HG02973 (cell line): ENCODE data around the gene MITD1.
"Not testable (repeated sequence)": the region's sequence is repeated elsewhere in the genome, so short reads cannot be mapped to it uniquely, and the experiment has no call there.

Experiments used
- ATAC-seq: cut with Tn5 transposase; IDR thresholded peaks from one replicate; pipeline ENCODE4 v1.9.1; 2021; ENCODE audit warnings: moderate library complexity; ENCODE audit not compliant: unreplicated experiment

The MITD1 gene

DNA sequence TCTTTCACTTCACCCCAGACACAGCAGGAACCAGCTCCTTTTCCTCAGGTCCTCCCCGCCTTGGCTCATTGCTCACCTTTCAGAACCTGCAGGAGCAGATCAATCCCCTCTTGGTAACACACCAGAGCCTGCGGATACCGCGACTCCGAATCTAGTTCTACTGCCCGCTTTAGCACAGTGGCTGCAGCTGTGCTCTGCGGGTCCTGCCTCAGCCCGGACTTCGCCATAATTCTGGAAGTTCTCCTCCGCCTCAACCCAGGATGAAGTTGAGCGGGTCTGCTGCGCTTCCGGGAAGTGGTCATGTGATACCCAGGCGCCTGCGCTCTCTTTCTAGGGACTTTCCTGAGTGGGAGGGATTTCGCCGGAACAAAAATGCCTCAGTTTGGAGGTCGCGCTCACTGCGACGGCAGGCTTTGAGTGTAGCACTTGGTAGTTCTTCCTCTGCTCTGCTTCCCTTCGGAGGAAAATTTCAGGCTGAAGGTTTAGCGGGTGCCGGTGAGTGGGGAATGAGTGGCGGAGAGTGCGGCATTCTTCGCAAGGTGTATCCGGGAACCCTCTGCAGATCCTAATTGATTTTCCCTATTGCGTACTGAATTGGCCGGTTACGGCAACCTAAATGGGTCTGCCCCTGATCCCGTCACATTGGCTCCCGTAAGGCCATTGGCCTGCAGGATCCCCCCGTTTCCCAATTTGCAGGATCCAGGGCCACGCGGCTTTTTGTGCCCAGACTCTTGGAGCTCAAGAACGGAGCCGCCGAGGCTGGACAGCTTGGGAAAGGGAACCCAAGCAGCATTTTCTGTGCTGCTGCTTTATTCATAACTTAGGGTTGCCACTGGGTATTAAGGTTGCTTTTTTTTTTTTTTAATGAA lies at the start of gene MITD1, which contains the start of gene MRPL30:
Gene MITD1, minus strand, starts transcription at position 304 of the 869 bp plus-strand sequence. Its CDS starts 77 bp downstream, at position 227.
Gene MRPL30, plus strand, starts transcription at position 430 of the 869 bp plus-strand sequence. CDS start 5,020 bp downstream, outside the sequence.
- peak; percentile 89 for ATAC-seq

DNA sequence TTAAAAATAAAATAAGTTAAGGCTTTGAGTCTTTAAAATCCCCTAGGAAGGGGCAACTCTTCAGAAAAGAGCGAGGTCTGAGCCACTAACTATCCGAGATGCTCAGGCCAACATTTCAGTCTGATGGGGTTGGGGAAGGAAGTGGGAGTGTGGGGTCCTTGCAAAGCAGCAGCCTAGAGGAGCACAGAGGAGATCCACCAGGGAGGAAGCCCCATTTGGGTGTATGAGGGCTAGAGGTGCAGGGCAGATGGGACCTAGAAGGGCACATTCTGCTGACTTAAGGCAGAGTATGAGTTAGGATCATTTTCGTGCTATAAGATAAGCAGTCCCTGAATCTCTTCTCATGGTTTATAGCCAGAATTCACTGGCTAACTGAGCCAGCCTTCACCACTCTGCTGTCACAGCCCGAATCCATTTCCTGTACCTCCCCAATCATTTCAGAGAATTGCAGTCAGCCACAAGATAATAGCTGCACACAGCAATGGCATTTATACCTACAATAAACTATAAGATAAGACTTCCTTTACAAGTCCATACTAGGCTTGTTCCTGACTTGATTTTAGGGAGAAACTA lies 37.2 kb upstream of the MITD1 start:
- ATAC-seq: no peak

DNA sequence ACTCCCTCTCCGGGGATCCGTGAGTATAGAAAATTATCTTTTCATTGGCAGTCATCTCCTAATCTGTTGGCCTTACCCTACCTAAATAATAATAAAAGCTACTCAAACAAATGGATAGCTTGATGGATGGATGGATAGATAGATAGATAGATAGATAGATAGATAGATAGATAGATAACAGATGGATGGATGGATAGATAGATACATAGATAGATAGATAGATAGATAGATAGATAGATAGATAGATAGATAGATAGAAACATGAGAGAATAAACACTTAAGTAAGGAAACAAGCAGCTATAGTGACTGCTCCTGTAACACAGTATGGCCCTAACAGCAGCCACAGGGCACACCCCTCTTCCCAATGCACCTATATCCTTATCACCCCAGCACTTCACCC lies 35.2 kb upstream of the MITD1 start:
- ATAC-seq: no peak

DNA sequence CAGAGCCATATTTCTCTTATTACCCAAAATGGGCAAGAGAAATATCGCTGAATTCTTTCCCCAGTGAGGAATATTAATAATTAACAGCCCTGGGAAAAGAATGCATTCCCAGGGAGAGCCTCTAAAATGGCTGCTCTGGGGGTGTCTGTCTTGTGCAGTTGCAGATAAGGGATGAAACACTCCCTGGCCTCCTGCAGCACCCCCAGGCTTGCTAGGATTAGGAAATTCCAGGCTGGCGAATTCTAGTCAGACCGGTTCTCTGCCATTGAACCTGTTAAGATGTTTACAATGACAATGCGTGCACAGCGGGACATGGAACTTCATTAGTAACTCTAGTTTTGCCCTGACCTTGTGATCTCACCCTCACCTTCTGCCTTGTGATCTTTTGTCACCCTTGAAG lies 24.6 kb upstream of the MITD1 start:
- no peak for ATAC-seq

DNA sequence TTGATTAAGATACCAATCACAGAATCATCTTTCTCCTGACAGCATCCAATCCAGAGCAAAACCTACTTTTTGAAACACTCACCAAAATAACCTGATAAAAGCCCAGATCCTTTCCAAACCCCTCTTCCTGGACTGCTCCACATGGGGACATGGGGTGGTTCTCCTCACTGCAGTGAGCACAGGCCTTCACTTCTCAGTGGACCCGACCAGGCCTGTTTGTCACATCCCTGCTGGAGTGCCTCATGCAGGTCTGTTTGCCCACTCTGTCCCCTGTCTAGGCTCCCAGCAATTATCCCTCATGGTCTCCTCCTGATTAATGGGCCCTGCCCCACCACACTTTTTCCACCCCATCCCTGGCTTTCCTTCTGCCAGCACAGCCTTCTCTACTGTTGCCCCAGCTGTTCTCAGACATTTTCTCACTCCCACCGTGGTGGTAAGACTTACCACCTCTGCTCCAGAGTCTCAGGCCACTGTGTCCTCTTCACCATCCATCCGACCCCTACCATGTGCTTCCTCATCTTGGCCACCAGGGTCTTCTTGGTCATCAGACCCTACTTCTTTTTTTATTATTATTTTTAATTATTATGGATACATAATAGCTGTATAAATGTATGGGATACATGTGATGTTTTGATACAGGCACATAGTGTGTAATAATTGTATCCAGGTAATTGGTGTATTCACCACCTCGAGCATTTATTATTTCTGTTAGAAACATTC lies 21.3 kb upstream of the MITD1 start:
- no peak for ATAC-seq

DNA sequence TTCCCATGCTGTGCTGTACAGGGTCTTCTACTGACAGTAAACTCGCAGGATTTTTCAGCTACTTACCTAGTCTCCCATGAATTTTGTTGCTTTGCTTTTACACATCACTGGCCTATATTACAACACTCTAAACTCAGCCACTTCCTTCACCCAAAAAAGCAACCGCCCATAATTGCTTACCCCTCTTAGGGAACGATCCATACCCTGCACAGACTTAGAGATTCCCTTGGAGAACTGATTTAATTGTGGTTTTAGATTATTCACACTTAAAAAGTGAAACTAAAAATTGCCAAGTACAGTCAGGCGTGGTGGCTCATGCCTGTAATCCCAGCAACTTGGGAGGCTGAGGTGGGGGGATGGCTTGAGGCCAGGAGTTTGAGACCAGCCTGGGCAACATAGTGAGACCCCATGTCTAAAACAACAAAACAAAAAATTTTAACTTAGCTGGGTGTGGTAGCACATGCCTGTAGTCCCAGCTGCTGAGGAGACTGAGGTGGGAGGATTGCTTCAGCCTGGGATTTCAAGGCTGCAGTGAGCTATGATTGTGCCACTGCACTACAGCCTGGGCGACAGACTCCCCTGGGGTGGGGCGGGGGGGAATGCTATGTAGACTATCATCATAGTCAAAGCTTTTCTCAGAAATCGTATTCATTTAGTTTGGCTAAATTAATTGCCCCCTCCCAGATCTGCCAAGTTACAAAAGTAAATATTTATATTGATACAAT lies 19.4 kb upstream of the MITD1 start:
- no peak for ATAC-seq

DNA sequence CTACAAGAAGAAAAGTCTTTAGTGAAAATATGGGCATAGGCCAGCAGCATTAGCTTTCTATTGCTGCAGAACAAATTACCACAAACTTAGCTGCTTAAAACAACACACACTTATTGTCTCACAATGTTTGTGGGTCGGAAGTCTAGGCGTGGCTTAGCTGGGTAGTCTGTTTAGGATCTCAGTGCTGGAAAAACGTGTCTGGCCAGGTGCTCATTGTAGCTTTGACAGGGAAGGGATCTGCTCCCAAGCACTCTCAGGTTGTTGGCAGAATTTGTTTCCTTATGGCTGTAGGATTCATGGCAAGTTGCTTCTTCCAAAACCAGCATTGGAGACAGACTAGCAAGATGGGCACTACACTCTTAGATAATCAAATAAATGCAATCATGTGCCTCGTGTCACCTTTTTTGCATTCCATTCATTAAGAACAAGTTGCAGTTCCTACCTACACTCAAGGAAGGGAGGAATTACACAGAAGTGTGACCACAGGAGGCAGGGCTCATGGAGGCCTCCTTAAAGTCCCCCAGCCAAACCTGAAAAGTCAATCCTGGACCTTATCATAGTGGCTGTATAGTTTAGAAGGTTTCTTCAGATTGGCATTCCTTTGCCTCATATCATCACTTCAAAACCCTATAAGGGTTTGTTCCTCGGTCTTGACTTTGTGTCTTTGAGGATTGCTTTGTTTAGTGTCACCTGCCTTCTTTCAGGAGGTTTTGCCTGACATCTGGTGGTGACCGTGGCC lies 17.4 kb upstream of the MITD1 start:
- ATAC-seq: no peak

DNA sequence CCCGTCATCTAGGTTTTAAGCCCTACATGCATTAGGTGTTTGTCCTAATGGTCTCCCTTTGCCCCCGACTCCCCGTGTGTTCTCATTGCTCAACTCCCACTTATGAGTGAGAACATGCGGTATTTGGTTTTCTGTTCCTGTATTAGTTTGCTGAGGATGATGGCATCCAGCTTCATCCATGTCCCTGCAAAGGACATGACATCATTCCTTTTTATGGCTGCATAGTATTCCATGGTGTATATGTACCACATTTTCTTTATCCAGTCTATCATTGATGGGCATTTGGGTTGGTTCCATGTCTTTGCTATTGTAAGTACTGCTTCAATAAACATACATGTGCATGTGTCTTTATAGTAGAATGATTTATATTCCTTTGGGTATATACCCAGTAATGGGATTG lies 11.5 kb upstream of the MITD1 start:
- not testable (repeated sequence) for ATAC-seq

DNA sequence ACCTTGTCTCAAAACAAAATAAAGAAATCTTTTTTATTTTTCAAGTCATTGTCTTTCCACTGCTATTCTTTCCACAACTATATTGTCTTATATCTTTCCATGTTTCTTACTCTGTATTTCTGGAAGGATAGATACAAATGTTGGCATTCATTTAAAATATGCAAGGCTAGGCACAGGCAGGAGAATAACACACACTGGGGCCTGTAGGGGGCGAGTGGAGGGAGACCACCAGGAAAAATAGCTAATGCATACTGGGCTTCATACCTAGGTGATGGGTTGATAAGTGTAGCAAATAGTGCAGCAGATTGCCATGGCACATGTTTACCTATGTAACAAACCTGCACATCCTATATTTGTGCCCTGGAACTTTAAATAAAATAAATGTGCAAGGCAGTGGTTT lies 9.7 kb upstream of the MITD1 start:
- no peak for ATAC-seq

DNA sequence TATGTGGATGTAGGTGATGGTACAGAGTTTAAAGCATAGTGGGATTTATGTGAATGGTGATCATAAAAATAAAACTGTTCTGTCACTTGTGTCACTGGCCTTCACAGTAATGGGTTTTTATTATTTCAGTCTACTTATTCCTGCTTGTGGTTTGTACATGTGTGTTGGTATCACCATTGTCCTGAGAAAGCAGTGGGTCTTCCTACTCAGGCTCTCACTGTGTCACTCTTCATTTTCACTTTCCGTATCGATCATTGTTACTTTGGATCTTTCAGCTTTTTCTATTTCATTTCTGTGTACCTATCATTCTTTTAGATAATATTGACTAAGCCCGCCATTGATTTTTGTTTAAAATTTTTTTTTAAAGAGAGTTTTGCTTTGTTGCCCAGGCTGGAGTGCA lies 7.5 kb upstream of the MITD1 start:
- no peak for ATAC-seq

DNA sequence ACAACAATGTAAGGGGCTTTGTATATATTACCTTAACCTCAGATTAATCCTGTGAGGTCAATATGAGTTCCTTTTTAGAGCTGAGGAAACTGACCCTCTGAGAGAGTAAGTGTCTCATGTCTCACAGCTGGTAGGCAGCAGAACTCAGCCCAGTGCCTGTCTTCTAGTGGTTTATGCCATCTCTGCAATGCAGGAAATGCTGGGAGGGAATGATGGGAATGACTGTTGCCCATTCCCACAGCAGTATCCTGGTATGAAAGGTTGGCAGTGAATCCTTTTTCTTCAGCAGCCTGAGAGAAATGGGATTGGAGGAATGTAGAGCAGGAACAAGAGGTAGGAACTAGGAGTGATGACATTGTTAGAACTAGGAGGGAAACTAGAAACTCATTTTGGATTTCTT lies 6.2 kb upstream of the MITD1 start:
- no peak for ATAC-seq

DNA sequence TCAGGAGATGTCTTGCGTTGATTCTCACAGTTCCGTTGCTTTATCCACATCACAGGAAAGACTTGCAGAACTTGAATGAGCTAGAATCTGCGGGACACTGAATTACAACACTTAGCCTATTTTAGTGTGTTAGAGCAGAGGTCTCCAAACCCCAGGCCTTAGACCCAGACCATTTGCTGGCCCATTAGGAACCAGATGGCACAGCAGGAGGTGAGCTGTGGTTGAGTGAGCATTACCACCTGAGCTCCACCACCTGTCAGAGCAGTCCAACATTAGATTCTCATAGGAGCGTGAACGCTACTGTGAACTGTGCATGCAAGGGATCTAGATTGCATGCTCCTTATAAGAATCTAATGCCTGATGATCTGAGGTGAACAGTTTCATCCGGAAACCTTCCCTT lies 4.0 kb upstream of the MITD1 start:
- no peak for ATAC-seq

DNA sequence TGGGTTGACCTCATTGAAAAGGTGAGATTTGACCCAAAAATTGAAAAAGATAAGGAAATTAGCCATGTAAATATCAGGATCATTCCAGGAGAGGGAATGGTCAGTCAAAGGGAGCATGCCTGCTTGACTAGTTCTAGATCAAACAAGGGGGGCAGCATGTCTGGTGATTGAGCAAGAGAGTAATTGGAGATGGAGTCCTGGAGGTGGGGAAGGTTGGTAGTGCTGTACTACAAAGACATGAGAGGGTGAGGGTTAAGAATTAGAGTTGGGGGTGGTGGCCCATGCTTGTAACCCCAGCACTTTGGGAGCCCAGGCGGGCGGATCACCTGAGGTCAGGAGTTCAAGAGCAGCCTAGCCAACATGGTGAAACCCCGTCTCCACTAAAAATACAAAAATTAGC lies 2.2 kb upstream of the MITD1 start:
- no peak for ATAC-seq

DNA sequence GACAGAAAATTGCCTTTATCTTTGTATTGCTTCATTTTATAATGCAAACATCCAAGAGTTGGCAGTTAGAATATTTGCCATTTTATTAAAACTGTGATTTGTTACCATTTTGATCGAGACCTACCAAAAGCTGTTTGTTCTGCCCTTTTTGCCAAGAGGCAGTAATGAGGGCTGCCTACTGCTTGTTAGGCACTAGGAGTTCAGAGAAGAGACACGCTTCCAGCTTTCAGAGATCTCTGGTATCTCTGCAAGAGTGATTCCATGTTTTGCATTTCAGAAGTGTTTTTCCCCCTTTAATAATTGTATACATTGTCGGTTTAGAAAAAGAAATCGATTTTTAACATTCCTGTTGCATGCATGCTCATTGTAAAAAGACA lies 754 bp upstream of the MITD1 start:
- ATAC-seq: no peak

DNA sequence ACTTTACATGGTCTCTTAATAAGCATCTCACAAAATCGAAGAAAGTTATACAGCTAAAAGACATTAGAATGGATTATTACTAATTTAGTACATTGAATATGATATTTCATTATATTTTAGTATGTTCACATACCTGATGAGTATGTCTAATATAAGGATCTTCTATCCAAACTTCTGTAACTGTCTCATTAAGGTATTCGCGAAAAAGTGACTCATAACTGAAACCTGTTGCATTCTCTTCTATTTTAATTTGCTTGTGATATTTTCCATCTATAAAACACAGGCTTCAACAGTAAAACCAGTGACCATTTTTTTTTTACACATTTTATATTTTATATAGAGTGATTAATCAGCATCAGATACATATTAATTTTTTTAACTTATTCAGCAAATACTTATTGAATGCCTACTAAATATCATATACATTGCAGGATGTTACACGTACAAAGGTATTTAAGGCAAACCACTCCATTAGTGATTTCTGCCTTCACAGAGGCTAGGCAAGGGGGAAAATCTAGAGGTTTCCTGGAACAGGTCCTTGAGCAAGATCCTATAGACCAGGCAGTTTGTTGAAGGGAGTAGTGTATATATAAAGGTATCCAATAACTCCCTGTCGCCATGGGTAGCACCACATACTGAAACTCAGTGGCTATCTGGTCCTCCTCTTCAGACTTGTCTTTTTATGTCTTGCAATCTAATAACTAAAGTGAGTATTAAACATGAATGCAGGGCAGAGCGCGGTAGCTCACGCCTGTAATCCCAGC lies 9.3 kb downstream of the MITD1 start:
- no peak for ATAC-seq

DNA sequence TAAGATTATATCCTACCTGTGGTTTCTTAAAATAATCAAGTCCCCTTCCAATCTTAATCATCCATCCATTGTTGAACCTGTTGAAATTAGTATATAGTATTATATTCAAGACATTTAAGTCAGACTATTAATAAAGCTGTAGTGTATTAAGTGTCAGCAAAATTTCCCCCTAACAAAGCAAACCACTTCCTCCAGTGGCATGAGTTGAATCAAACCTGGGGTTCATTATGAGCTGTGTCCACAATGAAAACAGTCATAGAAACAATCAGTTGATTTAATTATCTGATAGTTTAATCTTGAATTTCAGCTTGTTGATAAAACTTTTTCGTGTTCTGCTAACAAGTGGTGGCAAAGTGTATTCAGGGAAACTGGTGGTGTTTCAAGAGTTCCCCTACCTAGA lies 11.3 kb downstream of the MITD1 start:
- ATAC-seq: no peak

DNA sequence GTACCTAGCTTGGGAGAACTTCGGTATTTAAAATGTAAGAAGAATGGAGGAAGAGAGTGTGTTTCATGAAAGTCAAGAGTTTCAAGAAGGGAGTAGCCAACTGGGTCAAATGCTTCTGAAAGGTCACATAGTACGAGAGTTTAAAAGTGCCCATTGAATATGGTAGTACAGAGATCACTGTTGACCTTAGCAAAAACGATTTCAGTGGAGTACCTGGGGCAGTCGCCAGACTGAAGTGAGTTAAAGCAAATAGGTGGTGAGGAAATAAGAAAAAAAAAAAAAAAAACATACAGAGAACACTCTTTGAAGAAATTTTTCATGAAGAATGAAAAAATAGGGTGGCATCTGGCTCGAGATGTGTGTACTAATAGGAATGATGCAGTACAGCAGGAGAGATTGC lies 14.6 kb downstream of the MITD1 start:
- no peak for ATAC-seq

DNA sequence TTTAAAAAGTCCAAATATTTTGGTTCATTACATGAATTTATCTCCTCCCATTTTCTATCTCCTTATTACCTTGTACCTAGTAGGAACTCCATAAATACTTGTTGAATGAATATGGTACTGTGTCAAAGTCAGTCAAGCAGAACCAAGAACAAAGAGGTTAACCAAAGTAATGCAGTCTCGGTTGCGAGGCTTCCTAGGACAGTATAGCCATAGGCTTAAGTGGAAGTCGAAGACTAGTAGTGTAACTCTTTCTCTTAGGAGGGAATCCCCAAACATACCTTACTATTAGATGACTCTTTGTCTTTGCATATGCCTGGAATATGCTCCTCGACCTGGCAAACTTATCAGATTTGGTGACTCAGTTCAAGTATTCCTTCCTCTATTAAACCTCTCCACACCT lies 21.3 kb downstream of the MITD1 start:
- ATAC-seq: no peak

DNA sequence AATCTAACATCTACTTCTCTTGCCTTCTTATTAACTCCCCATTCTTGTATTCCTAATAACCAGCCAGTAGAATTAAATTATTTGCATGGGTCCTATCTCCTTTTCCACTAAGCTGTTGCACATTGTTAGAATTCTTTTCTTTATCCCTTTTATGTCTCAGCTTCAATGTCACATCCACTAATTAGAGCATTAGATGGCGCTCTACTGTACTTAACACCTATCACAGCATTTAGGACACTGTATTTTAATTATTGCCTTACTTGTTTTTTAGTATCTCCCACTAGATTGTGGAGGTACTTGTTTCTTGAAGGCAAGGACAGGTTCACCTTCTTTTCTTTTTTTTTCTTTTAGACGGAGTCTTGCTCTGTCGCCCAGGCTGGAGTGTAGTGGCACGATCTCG lies 22.3 kb downstream of the MITD1 start:
- ATAC-seq: no peak

DNA sequence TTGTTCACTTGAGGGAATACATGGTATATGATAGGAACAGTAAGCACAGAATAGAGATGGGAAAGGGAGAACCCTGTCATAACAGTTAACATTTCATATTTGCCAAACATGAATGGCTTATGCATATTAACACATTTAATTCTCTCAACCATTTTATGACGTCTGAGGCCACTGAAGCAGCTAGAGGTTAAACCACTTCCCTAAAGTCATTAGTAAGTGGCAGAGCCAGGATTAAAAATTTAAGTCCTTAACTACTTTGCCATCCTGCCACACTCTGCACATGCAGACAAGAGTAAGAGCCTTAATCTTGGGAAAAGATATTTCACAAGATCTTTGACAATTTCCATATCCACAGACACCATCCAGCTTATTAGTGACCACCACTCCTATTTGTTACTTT lies 24.0 kb downstream of the MITD1 start:
- ATAC-seq: no peak
